GM12891 (cell line): ENCODE measurements around the gene OPTN.

Experiments used
- DNase-seq: peaks from one replicate; pipeline ENCODE4 v3.0.0; 2011; ENCODE audit warnings: low spot score; ENCODE audit not compliant: insufficient read length
- FAIRE-seq: peaks from 2 replicates; lab custom pipeline; 2011; peaks lifted over from hg19 to GRCh38; lab: Jason Lieb, UNC
- PAX5 ChIP-seq: IDR thresholded peaks from 2 replicates; pipeline ENCODE4 v1.6.1; 2011; ENCODE audit warnings: low read length, moderate library complexity, mild to moderate bottlenecking; ENCODE audit not compliant: insufficient read depth, severe bottlenecking
- POLR2A ChIP-seq: IDR thresholded peaks from 2 replicates; pipeline ENCODE4 v1.6.1; 2011; ENCODE audit warnings: low read depth, low read length, control low read depth
- POLR2AphosphoS5 ChIP-seq: IDR thresholded peaks from 2 replicates; pipeline ENCODE4 v1.6.1; 2011; ENCODE audit warnings: low read depth, low read length, control low read depth
- POU2F2 ChIP-seq: IDR thresholded peaks from 2 replicates; pipeline ENCODE4 v1.6.1; 2011; ENCODE audit warnings: low read depth, mild to moderate bottlenecking, control low read depth, low read length, moderate library complexity
- SPI1 ChIP-seq: IDR thresholded peaks from 2 replicates; pipeline ENCODE4 v1.6.1; 2011; ENCODE audit warnings: low read depth, low read length, control low read depth
- TAF1 ChIP-seq: IDR thresholded peaks from 2 replicates; pipeline ENCODE4 v1.6.1; 2011; ENCODE audit warnings: low read depth, low read length, control low read depth

Gene OPTN

DNA sequence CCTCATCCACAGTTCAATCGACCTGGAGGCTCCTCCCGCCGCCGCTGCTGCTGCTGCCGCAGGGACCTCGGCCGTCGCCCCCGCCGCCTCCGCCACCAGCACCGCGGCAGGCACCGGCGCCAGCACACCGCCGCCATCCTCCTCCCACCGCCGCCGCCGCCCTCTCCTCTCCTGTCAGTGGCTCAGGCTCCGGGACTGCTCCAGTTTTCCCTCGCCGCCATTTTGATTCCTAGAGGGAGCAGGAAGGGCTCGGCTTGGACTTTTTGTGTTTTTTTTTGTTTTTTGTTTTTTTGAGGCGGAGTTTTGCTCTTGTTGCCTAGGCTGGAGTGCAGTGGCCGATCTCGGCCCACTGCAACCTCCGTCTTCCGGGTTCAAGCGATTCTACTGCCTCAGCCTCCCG is 58.4 kb downstream of the OPTN start:
- FAIRE-seq (no peak), DNase-seq (no peak)
- TF ChIP-seq SPI1 (no peak), PAX5 (no peak), POLR2AphosphoS5 (no peak), POLR2A (no peak), POU2F2 (no peak), TAF1 (no peak)

DNA sequence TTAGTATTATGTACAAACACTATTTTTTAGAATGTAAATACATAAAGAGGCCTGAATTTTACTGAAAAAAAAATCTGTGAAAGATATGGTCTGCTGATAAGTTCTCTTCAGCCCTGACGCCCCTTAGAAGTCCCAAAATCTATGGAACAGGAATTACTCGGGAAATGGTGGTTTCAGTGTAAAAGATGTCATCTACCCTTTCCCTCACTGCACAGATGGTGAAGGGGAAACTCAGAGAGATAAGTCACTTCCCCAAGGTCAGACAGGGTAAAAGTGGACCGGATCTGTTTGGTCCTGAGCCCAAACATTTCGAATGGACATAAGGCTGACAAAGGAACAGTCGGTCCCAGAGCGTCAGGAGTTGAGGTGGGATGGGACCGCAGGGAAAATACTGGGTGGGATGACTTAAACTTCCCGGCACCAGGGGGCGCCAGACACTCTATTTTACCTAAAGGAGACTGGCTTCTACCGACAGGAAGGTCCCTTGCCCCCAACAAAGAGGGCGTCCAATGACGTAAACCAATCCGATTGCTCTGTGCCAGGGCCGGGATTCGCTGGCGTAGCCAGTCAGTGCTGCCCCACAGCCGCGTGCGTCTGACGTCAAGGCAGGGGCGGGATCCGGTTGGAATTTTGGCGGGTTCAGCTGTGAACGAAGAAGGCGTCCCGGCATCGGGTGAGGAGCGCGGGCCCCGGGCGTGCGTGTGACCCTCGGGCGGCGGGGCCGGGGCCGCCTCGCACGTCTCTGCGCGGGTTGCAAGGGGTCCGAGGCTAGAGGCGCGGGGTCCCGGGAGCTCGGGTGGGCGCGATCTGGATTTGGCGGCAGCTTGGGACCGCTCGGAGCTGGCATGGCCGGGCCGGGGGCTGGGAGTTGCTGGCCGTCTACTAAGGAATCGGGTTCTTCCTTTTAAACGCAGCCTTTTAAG is 61.2 kb downstream of the OPTN start, which contains the start of gene MCM10:
Gene MCM10, plus strand, starts transcription at position 625 of the 923 bp plus-strand sequence. CDS start 2,645 bp downstream, outside the sequence.
- TF ChIP-seq POLR2AphosphoS5 (no peak), POU2F2 (peak; percentile 51; the same call in 1 of the 2 replicates)
- FAIRE-seq: peak; percentile 98

DNA sequence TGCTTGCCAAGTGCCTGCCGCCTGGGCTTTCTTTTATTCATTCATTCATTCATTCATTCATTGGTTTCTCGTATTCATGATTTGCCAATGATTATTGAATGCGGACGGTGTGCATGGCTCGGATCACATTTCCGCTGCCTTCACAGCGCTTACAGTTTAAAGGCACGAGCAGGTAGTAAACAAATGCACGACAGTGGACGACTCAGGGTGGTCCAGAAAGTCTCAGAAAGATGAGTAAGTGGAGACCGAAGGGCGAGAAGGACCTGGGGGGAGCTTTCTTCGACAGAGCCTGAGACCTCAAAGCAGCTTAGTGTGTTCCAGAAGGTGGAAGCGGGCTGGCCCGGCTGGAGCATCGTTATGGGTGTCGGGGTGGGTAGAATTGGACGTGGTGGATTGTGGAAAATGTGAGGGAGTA is 61.9 kb downstream of the OPTN start:
- FAIRE-seq: peak; percentile 35
- no peak for TF ChIP-seq SPI1
- no peak for TF ChIP-seq TAF1
- no peak for TF ChIP-seq POU2F2
- TF ChIP-seq PAX5: no peak
- no peak for TF ChIP-seq POLR2AphosphoS5
- TF ChIP-seq POLR2A: no peak
- peak; percentile 23 for DNase-seq

More for the DNA sequence above, 61.2 kb downstream of the OPTN start, which contains the start of gene MCM10:
- DNase-seq: peak; percentile 96

DNA sequence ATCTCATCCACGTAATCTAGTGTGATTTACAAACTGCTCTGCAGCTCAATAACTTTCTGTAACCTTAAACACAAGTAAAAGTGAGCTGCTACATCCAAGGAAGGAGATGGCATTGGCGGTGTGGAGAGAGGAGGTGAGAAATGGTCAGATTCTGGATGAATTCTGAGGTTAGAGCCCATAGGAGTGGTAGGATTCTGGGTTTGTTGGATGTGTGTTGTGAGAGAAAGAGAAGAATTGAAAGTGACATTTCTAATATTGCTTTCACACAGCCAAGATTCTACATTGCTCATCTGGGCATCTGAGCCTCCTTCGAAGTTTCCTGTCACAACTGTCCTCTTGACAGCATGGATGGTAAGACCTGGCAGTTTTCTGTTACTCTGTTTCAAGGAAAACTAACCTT is 63.9 kb downstream of the OPTN start:
- TF ChIP-seq POLR2A: no peak
- no peak for TF ChIP-seq POU2F2
- TF ChIP-seq PAX5: no peak
- TF ChIP-seq SPI1: no peak
- no peak for TF ChIP-seq TAF1
- no peak for TF ChIP-seq POLR2AphosphoS5
- FAIRE-seq (no peak), DNase-seq (no peak)

DNA sequence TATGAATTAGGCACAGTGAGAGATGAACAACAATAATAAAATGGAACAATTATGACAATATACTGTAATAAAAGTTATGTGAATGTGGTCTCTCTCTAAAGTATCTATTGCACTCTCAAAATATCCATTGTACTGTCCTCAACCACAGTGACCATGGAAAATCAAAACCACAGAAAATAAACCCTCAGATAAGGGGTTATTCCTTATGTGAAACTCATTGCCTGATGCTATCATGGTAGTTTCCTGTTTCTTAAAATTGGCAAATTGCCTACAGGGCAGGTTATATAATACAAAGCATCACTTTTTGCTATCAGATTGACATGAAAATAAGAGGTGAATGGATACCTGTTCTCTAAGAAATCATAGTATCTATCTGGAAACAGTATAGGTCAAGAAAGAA is 65.2 kb downstream of the OPTN start:
- TF ChIP-seq POU2F2: no peak
- TF ChIP-seq POLR2AphosphoS5: no peak
- no peak for TF ChIP-seq POLR2A
- TF ChIP-seq SPI1: no peak
- TF ChIP-seq PAX5: no peak
- TF ChIP-seq TAF1: no peak
- no peak for DNase-seq
- FAIRE-seq: no peak

DNA sequence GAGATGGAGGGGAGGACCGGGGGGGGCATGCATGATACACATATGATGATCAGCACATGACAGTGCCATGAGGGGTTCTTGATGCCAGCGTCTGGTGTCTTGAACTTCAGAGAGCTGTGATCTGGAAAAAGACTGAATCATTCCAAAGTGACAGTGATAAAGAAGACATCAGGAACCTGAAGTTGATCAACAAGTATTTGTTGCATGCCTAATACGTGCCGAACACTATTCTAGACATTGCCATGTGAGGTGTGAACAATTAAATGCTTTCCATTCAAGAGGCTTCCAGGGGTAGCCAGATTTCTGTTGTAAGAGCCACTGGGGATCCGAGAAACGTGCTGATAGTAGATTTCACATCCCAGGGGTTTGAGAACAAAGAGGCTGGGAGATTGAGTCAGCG is 67.6 kb downstream of the OPTN start:
- no peak for FAIRE-seq

DNA sequence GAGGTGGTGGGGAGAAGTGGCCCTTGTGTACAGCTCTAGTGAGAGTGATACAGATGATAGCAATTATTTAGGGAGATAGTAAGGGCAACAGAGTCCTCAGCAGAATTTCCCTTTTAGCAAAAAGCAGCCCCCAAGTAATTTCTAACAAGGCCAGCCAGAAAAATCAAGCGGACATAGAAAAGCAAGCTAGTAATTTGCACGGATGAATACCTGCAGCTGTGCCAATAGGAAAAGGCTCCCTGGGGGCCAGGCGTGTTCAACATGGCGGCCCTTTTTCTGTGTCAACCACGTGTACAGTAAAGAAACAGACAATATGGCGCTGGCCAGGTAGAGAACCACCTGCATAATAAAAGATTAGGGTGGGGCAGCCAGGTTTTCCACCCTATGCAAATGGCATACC is 68.8 kb downstream of the OPTN start:
- TF ChIP-seq POU2F2: no peak
- TF ChIP-seq PAX5: no peak
- TF ChIP-seq POLR2A: no peak
- no peak for TF ChIP-seq SPI1
- no peak for TF ChIP-seq POLR2AphosphoS5
- TF ChIP-seq TAF1: no peak
- no peak for DNase-seq
- FAIRE-seq: no peak

More for the DNA sequence above, 67.6 kb downstream of the OPTN start:
- no peak for DNase-seq
- TF ChIP-seq POLR2AphosphoS5 (no peak), TAF1 (no peak), POLR2A (no peak), SPI1 (no peak), POU2F2 (no peak), PAX5 (no peak)

DNA sequence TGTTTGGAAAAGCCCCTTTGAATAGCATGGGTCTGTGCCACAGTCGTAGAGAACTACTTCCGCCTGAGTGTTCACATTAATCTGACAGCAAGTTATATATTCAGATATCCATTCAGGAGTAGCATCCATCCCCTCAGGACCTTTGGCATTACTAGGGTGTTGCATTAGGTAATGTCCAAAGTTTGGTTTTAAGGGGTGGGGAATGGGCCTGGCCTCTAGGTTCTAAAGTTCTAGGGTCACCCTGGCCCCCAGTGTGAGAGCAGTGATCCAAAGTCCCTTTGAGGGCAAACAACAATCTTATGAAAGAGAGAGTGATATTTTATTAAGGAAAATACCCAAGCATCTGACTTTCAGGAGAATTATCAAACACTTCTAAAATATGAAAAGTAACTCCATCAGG is 73.7 kb downstream of the OPTN start:
- DNase-seq: no peak
- TF ChIP-seq PAX5: no peak
- TF ChIP-seq POLR2AphosphoS5: no peak
- TF ChIP-seq TAF1: no peak
- no peak for TF ChIP-seq POLR2A
- TF ChIP-seq SPI1: no peak
- TF ChIP-seq POU2F2: no peak
- FAIRE-seq: no peak

DNA sequence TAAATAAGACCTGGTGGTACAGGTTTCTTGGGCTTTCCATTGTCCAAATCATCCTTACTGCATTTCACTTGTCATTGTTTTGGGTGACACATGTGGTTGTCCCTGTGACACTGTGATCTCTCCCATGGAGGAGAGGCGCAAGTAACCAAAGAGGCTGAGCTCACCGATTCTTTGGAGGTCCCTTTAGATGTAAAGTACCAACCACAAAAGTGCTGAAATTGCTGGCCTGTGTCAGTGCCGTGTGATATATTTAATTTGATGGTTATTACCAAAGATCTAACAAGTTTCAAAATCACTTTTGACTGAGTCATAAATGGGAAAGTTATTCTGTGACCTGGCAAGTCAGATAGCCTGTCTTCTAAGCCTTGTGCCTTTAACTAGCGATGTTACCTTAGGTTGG is 80.8 kb downstream of the OPTN start:
- TF ChIP-seq POLR2A (no peak), POLR2AphosphoS5 (no peak), SPI1 (no peak), PAX5 (no peak), POU2F2 (no peak), TAF1 (no peak)
- DNase-seq (no peak), FAIRE-seq (peak; percentile 55)
